ENCODE data around the gene SH3TC2. TPM values are rescaled to one million over a fixed set of nuclear protein-coding genes. Genes with fewer than 3 reads are reported as not detected.

The SH3TC2 gene
- total and polyA plus RNA-seq, 2 of the 4 experiments (the other 2 are of a cell fraction) = 3.4 to 7.9 TPM

DNA sequence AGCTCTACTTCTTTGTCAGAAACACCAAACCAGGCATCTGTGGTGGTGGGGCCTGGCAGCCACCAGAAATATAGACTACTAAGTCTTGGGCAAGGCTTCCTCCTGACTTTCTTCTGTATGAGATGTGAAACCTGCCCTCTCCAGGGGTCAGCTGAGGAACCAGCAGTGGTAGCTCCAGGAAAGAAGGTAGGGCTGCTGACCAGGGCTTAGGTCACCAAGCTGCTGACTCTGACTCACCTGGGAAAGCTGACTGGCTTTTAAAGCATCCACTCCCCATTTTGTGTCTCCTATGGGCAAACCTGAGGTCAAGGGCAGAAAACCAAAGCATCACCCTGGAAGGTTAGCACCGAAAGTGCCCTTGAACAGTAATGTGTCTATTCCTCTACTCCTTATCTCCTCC is 10.4 kb upstream of the SH3TC2 start:
- dilution Hi-C loops (cut with HindIII; ENCODE audit: low sequenced_read_pairs, unreplicated experiment) (no loop called here), in situ Hi-C loops (cut with MboI; ENCODE audit: low sequenced_read_pairs) (no loop called here), intact Hi-C loops (cut with micrococcal nuclease) (no loop called here)
- no peak overlapping the region for H2BK15ac ChIP-seq (ENCODE audit: low read depth, low read length)
- no TSS peak for BruUV-seq (replicated peaks)
- no peak overlapping the region for H4K8ac ChIP-seq (ENCODE audit: low read depth in 2 of 2, low read length in 2 of 2)
- no peaks in the 10 kb centered on the region for H3K27me3 ChIP-seq (ENCODE audit: control insufficient read depth, insufficient read depth, low read length)
- H3K56ac ChIP-seq (ENCODE audit: extremely low read depth, insufficient read depth, low read length) = no peak overlapping the region
- ATAC-seq (ENCODE audit: low read depth) (no peak), DNase-seq (no peak)
- H4K91ac ChIP-seq (ENCODE audit: insufficient read depth, low read depth, low read length) = no peak overlapping the region
- no peak overlapping the region for H2AK9ac ChIP-seq (replicated peaks; ENCODE audit: low read depth, low read length, poor library complexity)
- no peak overlapping the region for H4K5ac ChIP-seq (ENCODE audit: low read depth, low read length)
- 0 out of 2 replicates have a peak, but pooled peaks cover 2% of the 10 kb centered on the region for H3K4me1 ChIP-seq (ENCODE audit: control insufficient read depth, insufficient read depth, low read length)
- ChIA-PET POLR2A (ENCODE audit: unreplicated experiment) (no interaction called here), CTCF (no interaction called here)
- no peak overlapping the region for H2BK20ac ChIP-seq (ENCODE audit: low read depth, low read length)
- no peak overlapping the region for H2AK5ac ChIP-seq (ENCODE audit: low read depth, low read length)
- H2BK5ac ChIP-seq (ENCODE audit: low read depth, low read length, poor library complexity, severe bottlenecking) = no peak overlapping the region
- WGBS, 2 experiments (ENCODE audit: extremely low coverage in 2 of 2, insufficient read length in 1 of 2) = no CpG with 5 or more reads among the region's 1 CpG
- no peaks in the 10 kb centered on the region for H3K9me1 ChIP-seq (ENCODE audit: insufficient read depth, low read length)
- H3K9ac ChIP-seq (ENCODE audit: low read depth, low read length) = no peak overlapping the region
- H3K14ac ChIP-seq (replicated peaks; ENCODE audit: low read depth, low read length) = no peak overlapping the region
- no peaks in the 10 kb centered on the region for H3K9me3 ChIP-seq (ENCODE audit: control insufficient read depth, insufficient read depth, low read length)
- no peak overlapping the region for H3K18ac ChIP-seq (ENCODE audit: low read depth, low read length)
- no peak overlapping the region for H2AFZ ChIP-seq (replicated peaks; ENCODE audit: low read length, poor library complexity)
- TF ChIP-seq BHLHE40 (IDR thresholded peaks at IDR 0.05; ENCODE audit: low read depth, low read length) = no peak
- no peak for TF ChIP-seq RAD21 (IDR thresholded peaks at IDR 0.05; ENCODE audit: low read length)
- no peak for TF ChIP-seq MAZ (IDR thresholded peaks at IDR 0.05; ENCODE audit: borderline replicate concordance, low read depth, low read length)
- no peak for TF ChIP-seq MXI1 (IDR thresholded peaks at IDR 0.05; ENCODE audit: borderline replicate concordance, low read depth, low read length)
- no peak for TF ChIP-seq RFX5 (IDR thresholded peaks at IDR 0.05; ENCODE audit: low read depth, low read length)
- TF ChIP-seq, protein P1, sequence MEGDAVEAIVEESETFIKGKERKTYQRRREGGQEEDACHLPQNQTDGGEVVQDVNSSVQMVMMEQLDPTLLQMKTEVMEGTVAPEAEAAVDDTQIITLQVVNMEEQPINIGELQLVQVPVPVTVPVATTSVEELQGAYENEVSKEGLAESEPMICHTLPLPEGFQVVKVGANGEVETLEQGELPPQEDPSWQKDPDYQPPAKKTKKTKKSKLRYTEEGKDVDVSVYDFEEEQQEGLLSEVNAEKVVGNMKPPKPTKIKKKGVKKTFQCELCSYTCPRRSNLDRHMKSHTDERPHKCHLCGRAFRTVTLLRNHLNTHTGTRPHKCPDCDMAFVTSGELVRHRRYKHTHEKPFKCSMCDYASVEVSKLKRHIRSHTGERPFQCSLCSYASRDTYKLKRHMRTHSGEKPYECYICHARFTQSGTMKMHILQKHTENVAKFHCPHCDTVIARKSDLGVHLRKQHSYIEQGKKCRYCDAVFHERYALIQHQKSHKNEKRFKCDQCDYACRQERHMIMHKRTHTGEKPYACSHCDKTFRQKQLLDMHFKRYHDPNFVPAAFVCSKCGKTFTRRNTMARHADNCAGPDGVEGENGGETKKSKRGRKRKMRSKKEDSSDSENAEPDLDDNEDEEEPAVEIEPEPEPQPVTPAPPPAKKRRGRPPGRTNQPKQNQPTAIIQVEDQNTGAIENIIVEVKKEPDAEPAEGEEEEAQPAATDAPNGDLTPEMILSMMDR (conservative IDR thresholded peaks at IDR 0.05; ENCODE audit: low read depth, low read length) = no peak
- no peak overlapping the region for H3K4me2 ChIP-seq (ENCODE audit: low read depth, low read length)
- H3K79me1 ChIP-seq (ENCODE audit: low read depth in 1 of 2, low read length in 2 of 2) = no peaks in the 10 kb centered on the region
- H3K36me3 ChIP-seq (ENCODE audit: control insufficient read depth, insufficient read depth, low read length) = no peaks in the 10 kb centered on the region
- no peak overlapping the region for H3K4ac ChIP-seq (ENCODE audit: low read depth, low read length)
- no peak overlapping the region for H2BK120ac ChIP-seq (ENCODE audit: low read depth, low read length)
- no peak overlapping the region for H3K23ac ChIP-seq (ENCODE audit: low read depth, low read length)
- H4K20me1 ChIP-seq (ENCODE audit: insufficient read depth, low read length) = no peaks in the 10 kb centered on the region
- H3K4me3 ChIP-seq (ENCODE audit: insufficient read depth, low read depth, low read length) = no peak overlapping the region
- H3K27ac ChIP-seq (ENCODE audit: insufficient read depth, low read length) = no peak overlapping the region

Measured in IMR-90 (cell line).